GM19455 (cell line): ENCODE data around the gene LRRC43.
"Not testable (repeated sequence)": the region's sequence is repeated elsewhere in the genome, so short reads cannot be mapped to it uniquely, and the experiment has no call there.

ENCODE experiments used
- ATAC-seq: cut with Tn5 transposase; IDR thresholded peaks from one replicate; pipeline ENCODE4 v1.9.1; 2021; ENCODE audit not compliant: unreplicated experiment

LRRC43 gene

DNA sequence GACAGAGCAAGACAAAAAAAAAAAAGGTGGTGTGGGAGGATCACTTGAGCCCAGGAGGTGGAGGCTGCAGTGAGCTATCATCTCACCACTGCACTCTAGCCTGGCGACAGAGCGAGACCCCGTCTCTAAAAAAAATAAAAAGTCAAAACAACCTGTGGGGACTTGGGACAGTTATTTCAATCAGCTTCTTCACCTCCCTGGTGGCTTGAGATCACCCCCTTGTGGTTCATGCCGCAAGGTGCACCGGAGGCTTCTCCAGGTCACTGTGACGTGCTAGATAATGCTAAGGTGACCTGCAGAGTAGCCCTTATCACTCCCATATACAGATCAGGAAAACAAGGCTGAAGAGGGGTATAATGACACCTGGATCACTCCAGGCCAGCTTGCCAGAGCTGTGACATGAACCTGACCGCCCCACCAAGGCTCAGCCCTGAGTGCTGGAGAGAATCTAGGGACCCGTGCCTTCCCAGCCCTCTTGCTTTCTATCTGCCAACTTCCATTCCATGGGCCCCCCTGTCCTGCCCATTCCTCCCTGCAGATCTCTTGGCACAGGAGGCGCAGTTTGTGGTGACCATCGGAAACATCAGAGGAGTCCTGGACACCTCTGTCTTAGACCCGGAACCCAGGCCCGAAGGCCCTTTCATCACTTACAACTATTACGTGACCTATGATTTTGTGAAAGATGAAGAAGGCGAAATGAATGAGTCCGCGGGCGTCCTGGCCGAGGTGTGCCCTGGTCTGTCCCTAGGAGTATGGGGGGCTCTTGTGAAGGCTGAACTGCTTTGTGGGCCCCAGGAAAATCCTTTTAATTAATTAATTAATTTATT, 8.1 kb downstream of the LRRC43 start:
- no peak for ATAC-seq

DNA sequence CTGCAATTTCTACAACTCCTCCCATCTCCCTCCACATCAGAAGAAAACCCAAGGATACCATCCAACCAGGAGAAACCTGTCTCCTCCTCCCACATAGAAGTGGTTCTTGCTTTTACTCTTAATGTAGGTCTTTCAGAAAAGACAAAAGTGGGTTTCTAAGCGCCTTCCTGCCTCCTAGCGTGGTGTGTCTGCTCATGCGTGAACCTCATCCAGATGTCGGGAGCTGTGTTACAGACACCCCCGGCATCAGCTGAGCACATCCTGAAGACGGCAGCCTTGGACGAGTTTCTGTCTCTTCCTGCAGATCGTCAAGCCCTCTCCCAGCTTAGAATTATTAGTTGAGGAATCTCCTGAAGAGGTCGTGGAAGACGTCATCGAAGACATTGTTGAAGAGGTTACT, 9.5 kb downstream of the LRRC43 start:
- ATAC-seq: no peak

DNA sequence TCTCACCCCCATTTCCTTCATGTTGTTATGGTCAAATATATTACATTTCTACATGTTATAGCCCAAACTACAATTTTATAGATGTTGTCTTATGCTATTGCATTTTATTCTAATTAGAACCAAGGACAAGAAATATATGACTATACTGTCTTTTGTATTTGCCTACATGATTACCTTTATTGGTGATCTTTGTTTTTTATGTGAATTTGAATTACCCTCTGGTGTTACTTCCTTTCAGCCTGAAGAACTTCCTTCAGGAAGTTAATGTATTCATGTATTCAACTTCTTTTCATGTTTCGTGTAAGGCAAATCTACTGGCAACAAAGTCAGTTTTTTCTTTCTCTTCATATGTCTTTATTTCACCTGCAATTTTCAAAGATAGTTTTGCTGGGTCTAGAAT, 11.9 kb downstream of the LRRC43 start:
- ATAC-seq: no peak

DNA sequence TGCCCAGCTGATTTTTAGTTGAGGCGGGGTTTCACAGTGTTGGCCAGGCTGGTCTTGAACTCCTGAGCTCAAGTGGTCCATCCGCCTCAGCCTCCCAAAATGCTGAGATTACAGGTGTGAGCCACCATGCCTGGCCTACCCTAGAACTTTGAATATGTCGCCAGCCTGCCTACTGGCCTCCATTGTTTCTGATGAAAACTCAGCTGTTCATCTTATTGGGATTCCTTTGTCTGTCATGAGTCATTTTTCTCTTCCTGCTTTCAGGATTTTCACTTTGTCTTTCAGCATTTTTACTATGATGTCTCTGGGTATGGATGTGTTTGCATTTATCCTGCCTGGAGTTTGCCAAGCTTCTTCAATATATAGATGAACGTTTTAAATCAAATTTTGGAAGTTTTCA, 12.5 kb downstream of the LRRC43 start:
- ATAC-seq: no peak

DNA sequence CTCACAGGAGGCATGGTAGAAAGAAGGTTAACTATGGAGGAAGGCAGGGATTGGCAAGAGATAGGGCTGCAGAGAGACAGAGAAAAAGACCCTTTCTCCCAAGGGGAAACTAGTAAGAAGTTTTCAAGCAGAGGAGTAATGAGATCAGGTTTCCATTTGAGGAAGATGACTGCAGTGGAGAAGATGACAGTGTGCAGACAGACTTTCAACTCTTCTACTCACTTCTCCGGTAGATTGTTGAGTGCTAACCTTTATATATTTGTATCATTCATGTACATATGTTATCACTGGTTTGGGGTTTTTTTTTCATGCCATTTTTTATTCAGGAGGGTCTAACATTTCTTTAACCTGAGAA, 14.7 kb downstream of the LRRC43 start:
- no peak for ATAC-seq

DNA sequence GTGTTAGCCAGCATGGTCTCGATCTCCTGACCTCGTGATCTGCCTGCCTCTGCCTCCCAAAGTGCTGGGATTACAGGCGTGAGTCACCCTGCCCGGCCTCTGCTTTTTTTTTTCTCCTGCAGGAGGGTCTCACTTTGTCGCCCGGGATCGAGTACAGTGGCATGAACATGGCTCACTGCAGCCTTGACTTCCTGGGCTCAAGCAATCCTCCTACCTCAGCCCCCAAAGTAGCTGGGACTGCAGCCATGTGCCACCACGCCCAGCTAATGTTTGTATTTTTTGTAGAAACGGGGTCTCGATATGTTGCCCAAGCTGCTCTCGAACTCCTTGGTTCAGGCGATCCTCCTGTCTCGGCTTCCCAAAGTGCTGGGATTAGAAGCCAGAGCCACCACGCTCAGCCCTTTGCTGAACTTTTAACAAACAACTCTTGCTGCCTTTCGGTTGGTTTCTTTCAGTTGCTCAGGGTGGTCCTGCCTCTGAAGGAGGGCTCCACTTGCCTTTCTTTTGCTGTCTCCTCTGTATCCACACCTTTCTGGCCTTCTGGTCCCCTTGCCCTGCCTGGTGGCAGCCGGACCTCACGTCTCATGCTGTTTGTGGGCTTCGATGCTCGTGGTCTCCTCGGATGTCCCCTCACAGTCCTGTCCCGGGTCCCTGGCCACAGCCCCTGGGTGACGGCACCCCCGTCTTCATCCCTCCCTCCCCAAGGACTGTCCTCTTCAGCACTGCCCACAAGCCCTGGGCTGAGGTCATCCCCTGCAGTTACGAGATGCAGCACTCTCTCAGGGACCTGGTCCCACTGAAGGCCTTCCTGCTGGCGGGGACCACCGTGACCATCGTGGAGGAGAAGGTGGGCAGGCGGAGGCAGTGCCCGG, 16.8 kb downstream of the LRRC43 start:
- no peak for ATAC-seq

DNA sequence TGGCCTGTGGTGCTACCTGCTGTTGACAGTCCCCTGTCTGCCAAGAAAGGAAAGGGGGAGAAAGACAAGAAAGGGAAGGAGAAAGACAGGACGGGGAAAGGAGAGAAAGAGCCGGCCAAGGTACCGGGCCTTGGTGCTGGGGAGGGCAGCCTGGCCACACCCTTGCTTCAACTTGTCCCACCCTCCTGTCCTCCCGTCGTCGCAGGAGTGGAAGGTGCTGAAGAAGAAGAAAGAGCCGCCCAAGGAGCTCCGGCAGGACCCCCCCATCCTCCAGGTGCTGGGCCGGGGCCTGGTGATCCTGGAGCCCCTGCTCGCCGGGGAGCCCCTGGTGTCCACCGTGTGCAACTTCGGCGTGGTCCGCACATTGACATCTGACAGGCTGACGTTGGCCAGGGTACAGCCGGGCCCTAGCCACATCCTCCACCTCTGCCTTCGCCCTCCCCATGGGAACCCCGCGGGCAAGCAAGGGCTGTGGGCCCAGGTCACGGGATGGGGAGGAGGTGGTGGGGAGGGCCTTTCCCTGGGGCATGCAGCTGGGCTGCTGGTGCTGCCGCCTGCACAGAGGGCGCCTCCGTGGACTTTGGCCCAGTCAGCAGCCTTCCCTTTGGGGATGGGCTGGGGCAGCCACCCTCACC, 17.7 kb downstream of the LRRC43 start:
- ATAC-seq: no peak

DNA sequence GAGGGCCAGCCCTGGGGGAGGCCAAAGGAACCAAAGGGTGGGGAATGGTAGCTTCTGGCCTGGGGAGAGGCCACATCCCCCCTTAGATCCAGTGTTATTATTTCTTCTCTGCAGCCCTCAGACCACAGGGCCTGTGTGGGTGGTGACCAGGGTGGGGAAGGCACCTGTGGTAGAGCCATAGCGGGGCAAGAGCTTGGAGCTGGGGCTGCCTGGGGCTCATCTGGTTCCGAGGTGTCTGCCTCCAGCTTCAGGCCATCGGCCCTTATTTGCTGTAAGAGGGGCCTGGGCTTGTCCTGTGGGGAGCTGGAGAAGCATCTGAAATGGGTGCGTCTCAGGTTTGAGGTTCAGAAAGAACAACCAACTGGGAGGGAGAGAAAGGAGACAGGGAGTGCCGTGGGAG, 18.5 kb downstream of the LRRC43 start:
- ATAC-seq: no peak

DNA sequence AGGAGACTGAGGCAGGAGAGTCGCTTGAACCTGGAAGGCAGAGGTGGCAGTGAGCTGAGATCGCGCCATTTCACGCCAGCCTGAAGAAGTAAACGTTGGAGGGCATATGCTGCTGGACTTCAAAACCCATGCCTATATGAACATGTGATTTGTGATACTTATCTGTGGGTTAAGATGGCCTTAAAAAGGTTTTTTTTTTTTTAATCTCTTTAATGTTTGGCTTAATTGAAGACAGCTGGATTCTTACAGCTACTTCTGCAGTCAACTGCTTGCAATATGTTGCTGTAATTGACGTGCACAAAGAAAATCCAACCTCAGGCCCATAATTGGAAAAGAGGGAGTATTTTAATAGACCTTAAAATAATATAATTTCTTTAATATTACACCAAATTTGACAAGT, 19.1 kb downstream of the LRRC43 start:
- ATAC-seq: no peak

DNA sequence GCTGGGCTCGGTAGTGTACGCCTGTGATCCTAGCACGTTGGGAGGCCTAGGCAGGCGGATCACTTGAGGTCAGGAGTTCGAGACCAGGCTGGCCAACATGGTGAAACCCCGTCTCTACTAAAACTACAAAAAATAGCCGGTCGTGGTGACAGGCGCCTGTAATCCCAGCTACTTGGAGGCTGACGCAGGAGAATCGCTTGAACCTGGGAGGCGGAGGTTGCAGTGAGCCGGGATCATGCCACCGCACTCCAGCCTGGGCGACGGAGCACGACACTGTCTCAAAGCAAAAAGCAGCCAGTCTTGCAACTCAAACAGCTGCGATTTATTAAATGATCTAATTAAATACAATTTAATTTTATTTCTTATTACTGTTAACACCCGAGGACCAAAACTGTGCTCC, 19.9 kb downstream of the LRRC43 start:
- not testable (repeated sequence) for ATAC-seq

DNA sequence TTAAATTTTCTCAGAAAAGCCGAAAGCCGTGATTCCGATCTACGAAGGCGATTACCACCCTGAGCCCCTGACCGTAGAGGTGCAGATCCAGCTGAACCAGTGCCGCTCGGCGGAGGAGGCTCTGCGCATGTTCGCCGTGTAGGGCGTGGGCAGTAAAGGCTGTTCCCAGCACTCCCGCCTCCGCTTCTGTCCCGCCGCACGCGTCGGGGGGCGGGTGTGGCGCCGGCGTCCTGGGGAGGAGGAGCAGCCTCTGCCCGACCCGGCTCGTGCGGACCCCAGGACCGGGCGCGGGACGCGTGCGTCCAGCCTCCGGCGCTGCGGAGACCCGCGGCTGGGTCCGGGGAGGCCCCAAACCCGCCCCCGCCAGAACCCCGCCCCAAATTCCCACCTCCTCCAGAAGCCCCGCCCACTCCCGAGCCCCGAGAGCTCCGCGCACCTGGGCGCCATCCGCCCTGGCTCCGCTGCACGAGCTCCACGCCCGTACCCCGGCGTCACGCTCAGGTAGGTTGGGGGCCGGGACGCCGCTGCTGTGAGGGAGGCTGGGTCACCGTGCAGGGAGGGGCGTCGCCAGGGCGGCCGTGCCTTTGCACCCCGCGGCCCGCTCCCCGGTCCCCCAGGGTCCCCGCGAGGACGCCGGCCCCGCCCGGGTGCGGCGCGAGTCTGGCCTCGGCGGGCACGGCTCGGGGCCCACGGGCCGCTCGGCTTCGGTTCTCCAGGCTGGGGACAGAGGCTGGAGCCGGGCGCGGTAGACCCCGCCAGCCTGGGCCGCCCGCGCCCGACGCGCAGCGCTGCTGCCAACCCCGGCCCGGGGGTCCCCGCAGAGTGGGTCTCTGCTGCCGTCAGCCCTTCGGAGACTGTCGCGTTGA, 20.6 kb downstream of the LRRC43 start, which contains the start of gene B3GNT4:
Gene B3GNT4 (plus strand): TSS at position 409 of the 866 bp plus-strand sequence. CDS start 910 bp downstream, outside the sequence.
- ATAC-seq: no peak

DNA sequence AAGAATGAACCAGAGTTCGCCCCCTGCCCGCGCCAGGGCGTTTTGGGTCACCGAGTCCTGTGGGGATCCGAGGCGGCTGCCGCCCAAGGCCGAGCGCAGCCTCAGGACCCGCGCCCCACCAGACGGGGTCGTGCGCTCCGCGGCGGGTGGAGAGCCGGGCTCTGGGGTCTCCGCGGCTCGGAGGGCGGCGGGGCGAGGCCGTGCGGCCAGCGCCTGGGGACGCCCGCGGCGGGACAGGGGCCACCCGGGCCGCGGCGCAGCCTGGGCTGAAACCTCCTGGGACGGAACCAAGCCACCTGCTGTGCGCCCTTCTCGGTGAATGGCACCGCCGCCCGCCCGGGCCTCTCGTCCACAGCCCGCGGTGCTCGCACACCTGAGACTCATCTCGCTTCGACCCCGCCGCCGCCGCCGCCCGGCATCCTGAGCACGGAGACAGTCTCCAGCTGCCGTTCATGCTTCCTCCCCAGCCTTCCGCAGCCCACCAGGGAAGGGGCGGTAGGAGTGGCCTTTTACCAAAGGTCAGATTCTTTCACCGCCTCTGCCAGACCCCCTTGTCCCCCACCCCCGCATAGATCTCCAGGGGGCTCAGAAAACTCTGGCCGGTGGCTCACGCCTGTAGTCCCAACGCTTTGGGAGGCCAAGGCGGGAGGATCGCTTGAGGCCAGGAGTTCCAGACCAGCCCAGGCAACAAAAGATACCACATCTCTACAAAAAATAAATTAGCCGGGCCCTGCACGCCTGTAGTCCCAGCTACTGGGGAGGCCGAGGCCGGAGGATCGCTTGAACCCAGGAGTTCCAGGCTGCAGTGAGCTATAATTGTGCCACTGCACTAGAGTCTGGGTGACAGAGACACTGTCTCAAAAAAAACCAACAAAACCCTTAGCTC, 21.5 kb downstream of the LRRC43 start:
- ATAC-seq: no peak

DNA sequence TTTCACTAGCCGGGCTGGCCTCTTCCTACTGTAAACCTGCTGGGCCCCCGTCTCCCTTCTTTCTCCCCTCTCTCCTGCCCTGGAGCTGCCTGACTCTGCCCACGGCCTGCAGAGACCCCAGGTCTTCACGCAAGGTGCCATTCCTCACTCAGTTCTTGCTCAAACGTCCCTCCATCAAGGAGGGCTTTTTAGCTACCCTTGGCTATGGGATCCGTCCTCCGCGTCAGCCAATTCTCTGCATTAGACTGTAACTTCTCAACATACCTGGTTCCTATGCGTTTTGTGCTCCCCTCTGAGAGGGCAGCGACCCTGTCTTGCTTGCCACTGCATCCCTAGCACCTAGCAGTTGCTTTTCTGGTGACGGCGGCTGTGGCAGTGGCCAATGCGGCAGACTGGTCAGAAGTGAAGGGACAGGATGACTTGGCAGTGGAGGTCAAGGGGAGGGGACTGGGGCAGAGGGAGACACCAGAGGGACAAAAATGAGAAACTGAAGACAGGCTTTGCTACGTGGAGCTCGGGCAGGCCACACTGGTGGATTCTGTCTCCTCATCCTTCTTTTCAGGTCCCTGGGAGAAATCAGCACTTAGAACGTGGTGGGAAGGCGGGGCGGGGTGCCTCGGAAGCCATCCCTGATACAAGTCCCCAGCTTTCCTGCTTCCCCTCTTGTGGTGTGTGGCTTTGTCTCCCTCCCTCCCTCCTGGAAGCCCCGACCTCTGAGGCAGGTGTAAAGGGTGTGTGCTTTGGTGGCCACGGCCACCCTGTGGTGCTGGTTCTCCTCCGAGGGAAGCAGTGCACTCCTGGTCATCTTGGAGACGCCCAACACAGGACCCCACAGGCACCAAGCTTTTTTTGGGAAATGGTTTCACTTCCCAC, 22.4 kb downstream of the LRRC43 start:
- no peak for ATAC-seq

DNA sequence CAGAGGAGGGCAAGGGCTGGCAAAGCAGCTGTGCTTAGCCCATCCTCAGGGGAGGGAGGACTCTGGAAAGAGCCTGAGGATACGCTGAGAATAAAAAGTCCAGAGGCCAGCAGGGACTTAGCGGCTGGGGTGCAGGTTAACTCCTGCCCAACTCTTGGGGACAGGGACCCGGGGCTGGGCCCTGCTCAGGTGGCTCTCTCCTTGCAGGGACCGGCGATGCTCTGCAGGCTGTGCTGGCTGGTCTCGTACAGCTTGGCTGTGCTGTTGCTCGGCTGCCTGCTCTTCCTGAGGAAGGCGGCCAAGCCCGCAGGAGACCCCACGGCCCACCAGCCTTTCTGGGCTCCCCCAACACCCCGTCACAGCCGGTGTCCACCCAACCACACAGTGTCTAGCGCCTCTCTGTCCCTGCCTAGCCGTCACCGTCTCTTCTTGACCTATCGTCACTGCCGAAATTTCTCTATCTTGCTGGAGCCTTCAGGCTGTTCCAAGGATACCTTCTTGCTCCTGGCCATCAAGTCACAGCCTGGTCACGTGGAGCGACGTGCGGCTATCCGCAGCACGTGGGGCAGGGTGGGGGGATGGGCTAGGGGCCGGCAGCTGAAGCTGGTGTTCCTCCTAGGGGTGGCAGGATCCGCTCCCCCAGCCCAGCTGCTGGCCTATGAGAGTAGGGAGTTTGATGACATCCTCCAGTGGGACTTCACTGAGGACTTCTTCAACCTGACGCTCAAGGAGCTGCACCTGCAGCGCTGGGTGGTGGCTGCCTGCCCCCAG, 23.4 kb downstream of the LRRC43 start:
- ATAC-seq: no peak

DNA sequence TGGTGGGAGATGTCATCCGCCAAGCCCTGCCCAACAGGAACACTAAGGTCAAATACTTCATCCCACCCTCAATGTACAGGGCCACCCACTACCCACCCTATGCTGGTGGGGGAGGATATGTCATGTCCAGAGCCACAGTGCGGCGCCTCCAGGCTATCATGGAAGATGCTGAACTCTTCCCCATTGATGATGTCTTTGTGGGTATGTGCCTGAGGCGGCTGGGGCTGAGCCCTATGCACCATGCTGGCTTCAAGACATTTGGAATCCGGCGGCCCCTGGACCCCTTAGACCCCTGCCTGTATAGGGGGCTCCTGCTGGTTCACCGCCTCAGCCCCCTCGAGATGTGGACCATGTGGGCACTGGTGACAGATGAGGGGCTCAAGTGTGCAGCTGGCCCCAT, 24.1 kb downstream of the LRRC43 start:
- ATAC-seq: no peak

DNA sequence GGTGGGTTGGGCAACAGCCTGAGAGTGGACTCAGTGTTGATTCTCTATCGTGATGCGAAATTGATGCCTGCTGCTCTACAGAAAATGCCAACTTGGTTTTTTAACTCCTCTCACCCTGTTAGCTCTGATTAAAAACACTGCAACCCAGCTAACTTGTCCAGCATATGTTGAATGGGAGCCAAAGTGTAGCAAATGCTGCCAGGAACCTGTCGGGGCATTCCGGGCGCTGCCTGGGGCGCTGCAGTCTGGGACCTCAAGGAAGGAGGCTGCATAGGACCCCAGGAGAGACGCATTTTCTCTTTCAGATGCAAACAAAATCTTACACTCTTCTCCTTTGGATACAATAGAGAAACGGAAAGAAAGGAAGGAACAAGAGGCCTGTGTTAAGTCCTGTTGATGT, 24.5 kb downstream of the LRRC43 start:
- ATAC-seq: no peak

DNA sequence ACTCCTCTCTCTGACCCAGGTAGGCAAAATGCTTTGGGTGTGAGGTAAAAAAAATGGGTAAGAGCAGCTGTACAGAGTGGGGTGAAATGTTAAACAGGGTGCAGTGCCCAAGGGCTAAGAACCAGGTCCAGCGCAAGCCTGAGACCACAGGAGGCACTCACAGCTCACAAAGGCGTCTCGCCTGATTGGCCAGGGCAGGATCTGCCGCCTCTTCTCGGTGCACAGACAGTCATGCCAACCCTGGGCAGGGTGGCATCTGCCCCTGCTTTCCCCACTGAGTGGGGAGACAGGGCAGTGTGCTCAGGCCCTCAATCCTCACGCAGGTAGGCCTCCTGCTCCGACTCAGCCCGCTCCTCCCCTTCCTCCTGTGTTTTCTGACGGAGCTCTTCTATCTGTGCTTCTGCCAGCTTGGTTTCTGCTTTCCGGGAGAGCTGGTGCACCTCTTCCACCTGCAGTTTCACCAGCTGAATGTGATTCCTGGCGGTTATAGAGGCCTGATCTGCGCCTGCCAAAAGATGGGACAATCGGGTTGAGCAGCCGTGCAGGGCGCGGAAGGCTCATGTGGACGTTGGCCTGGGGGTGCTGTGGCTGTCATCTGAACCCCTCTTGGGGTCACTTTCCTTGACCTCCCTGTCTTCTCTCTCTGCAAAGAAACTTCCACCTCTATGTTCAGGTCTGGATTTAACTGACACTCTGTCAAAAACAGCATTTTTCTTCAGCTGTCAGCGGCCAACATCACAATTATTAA, 25.3 kb downstream of the LRRC43 start:
- no peak for ATAC-seq
